Urothelium cell line (cell line): ENCODE results near the gene APCDD1.

Source experiments
- DNase-seq: peaks from one replicate; pipeline ENCODE4 v3.0.0; 2011; ENCODE audit warnings: low spot score, mixed read lengths
- FAIRE-seq: peaks from 2 replicates; lab custom pipeline; 2011; peaks lifted over from hg19 to GRCh38; lab: Jason Lieb, UNC

APCDD1 gene

DNA sequence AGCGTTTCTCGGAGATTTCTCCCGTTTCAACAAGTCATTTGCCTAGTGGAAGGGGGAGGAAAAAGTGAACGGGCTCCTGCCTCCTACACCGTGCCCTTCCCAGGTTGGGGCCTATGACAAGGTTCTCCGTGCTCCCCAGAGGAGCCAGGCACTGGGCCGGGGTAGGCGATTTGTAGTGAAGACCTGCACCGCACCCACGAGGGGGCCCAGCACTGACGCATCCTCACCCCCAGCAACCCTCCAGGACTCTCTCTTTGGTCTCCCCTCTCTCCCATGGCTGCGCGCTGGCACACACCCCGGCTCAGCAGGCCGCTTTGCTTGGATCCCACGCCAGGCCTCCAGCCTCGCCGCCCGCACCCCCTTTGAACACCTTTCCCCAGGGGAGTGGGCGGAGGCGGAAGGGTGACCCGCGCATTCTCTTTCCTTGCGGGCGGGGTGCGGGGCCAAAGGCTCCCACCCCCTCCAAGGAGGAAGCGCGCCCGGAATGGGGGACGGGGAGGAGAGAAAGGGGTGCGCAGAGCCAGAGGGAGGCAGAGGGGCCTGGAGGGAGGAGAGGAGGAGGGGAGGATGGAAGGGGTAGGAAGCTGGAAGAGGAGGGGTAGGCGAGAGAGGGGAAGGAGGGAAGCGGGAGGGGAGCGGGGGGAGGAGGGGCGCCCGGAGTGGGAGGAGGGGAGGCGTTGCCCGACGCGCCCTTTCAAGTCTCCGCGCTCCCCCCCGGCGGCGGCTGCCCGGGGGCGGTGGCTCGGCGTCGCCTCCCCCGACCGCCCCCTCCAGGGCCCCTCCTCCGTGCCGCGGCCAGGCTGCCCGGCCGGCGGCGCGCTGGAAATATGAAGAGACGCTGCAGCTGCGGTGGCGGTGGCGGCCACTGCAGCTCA, at the start of gene APCDD1:
APCDD1 (plus strand) TSS at position 830 of the 875 bp plus-strand sequence. CDS start 347 bp downstream, outside the sequence.
- no peak for FAIRE-seq
- no peak for DNase-seq

DNA sequence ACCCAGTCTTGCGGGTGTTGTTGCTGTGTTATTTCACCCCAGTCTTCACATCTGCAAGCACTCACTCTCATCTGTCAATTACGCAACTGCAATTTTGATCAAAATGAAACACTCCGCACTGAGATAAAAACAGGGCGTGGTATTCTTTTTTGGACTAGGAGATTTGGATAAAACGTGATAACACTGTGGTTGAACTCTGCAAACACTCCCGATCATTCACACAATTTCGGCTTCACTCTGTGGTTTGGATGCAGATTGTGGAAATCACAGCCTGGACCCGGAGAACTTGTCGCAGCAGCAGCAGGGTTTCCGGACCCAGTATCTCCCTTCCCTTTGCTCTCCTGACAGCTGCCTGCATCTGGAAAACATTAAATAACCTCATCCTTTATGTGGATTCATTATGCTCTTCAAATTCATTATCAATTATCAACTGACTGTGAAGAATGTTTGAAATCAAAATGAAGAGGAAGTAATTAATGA, 49.4 kb upstream of the APCDD1 start:
- no peak for DNase-seq
- FAIRE-seq: no peak

- DNase-seq (no peak), FAIRE-seq (no peak)
These were observed 48.4 kb upstream of the APCDD1 start for GRCh38 chr18:10405816-10406663.

DNA sequence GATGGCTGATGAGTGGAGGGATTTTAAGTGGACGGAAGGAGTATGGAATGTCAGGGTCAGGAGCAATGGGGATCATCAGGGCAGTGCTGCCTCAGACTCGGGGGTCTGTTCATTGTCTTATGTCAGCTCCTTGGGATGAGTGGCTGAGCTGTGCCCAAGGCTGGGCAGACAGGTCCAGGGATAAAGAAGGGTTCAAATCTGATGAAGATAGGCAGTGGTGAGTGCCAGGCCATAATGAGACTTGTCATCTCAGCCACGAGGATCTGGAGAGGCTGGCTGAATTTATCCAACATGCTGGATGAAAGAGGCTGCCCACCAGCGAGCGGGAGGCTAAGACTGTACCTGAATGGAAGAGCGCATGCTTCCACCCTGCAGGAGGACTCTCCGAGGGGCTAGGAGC, 46.3 kb upstream of the APCDD1 start:
- no peak for FAIRE-seq

GRCh38 chr18:10409041-10409440, 45.4 kb upstream of the APCDD1 start:
- FAIRE-seq (no peak), DNase-seq (no peak)

More for the DNA sequence above, 46.3 kb upstream of the APCDD1 start:
- no peak for DNase-seq

GRCh38 chr18:10410472-10411308, 43.7 kb upstream of the APCDD1 start:
- DNase-seq: no peak
- no peak for FAIRE-seq

DNA sequence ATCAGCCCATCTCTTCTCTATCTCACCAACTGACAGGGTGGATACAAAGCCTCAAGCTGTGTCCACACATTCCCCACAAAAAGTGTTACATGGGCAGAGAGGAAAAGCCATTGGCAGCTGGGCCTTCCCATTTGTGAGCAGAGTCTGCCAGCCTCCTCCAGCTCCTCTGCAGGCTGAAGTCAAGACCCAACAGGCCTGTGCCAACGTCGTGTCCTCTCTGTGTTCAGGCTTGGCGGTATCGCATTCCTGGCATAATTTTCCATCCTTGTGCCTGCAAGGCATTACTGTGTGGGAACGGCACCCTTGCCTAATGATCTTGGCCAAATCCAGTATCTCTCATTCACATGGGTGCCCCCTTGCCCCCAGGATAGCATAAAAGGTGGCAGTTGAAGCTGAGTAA, 41.5 kb upstream of the APCDD1 start:
- no peak for DNase-seq
- FAIRE-seq: no peak

- FAIRE-seq: no peak
- no peak for DNase-seq
These were observed 40.7 kb upstream of the APCDD1 start for GRCh38 chr18:10413722-10414121.

- DNase-seq (no peak), FAIRE-seq (no peak)
These were observed 40.1 kb upstream of the APCDD1 start for GRCh38 chr18:10414293-10414842.

- DNase-seq (no peak), FAIRE-seq (peak; percentile 35)
These were observed 38.4 kb upstream of the APCDD1 start for GRCh38 chr18:10416065-10416464.

- peak; percentile 82 for FAIRE-seq
- DNase-seq: peak; percentile 51
These were observed 37.2 kb upstream of the APCDD1 start for GRCh38 chr18:10417191-10417590.

- DNase-seq: no peak
- FAIRE-seq: no peak
These were observed 36.8 kb upstream of the APCDD1 start for GRCh38 chr18:10417664-10418063.

- DNase-seq: no peak
- no peak for FAIRE-seq
These were observed 35.6 kb upstream of the APCDD1 start for GRCh38 chr18:10418836-10419235.

- peak; percentile 72 for FAIRE-seq
- DNase-seq: no peak
These were observed 34.9 kb upstream of the APCDD1 start for GRCh38 chr18:10419420-10420103.

DNA sequence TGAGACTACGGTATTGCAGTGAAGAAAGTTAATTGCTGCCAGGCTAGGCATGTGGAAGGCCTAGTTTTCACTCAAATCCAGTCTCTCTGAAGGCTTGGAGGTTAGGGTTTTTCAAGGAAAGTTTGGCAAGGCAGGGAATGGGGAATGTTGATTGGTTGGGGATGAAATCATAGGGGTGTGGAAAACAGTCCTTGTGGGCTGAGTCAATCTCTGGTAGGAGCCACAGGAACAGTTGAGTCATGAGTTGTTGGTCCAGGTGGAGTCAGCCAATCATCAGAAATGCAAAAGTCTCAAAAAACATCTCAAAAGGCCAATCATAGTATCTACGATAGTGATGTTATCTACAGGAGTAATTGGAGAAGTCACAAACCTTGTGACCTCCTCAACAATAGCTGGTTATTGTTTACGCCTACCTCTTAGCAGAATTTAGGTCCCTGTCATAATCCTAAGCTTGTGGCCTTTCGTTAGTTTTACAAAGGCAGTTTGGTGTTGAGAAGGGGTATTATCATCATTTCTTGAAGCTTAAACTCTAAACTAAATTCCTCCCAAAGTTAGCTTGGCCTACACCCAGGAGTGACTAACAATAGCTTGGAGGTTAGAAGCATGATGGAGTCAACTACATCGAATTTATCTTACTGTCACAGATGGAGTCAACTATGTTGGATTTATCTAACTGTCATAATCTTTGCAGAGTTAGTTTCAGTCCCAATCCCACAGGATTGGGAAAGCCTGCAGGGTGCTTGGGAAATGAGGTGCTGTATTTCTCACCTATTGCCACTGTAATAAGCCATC, 33.7 kb upstream of the APCDD1 start:
- peak; percentile 68 for DNase-seq
- peak; percentile 84 for FAIRE-seq

DNA sequence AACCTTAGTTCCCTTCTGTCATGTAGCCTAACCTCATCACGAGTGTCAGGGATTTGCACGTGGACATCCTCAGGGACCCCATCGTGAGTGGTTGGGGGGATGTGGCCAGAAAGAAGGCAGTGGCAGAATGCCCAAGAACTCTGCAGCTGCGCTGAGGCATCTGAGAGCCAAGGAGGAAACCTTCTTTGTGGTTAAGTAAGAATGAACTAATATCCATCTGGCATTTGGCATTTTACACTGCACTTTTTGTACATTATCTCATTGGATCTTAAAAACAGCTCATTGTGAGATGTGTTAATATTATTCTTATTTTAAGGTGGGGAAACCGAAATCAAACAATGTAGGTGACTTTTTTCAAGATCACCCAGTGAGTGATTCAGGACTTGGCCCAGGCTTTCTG, 32.6 kb upstream of the APCDD1 start:
- peak; percentile 86 for FAIRE-seq
- peak; percentile 81 for DNase-seq

GRCh38 chr18:10422731-10423130, 31.7 kb upstream of the APCDD1 start:
- no peak for DNase-seq
- no peak for FAIRE-seq

DNA sequence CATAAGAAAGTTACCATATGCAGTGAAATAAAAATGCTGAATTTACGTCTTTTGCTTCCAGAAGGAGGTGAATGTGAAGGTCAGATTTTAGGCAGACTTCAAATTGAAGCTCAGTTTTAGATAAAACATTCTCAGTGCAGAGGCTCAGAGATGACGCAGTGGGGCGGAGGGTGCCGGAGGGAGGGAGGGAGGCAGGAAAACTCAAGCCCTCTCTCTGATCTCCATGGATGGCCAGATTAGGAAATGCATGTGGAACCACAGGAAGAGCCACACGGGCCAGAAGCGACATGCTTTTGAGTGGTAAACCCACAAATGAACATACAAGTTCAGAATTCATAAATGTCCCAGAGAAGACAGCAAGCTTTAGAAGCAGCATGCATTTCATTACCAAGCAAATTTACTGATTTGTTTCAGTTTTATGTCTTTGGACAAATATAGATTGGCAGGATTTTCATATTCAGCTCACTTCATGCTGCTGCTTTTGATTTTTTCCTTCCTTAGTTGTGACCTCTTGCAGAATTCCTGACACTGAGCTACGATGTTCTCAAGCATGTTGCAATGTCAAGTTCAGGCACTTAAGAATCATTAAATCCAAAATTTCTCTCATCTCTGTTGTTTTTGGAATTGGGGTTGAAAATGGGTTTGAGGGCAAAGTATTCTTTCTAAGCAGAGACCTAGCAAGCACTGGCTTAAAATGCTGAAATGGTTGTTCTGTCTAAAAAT, 29.7 kb upstream of the APCDD1 start:
- no peak for FAIRE-seq
- no peak for DNase-seq
